Measurements from ENCODE around the gene SLC34A3. TPM values are rescaled to one million over a fixed set of nuclear protein-coding genes. Genes with fewer than 3 reads are reported as not detected.
A peak's percentile ranks its signal among the peaks of the same experiment; 100 is the strongest.
"Not testable (repeated sequence)": the region's sequence is repeated elsewhere in the genome, so short reads cannot be mapped to it uniquely, and the experiment has no call there.

The SLC34A3 gene
- total RNA-seq, 2 experiments from 2014 or later: not detected

GRCh38 chr9:137237759-137238726, 7.3 kb downstream of the SLC34A3 start:
- H3K4me3 Mint-ChIP-seq: no peak overlapping the region
- DNase-seq (no peak), ATAC-seq (no peak)
- intact Hi-C loops (cut with micrococcal nuclease): no loop called here
- TF ChIP-seq CTCF (IDR thresholded peaks at IDR 0.05): no peak
- H3K9me3 Mint-ChIP-seq: no peaks in the 10 kb centered on the region
- ChIA-PET POLR2A (interaction anchor here (0.6 to 7.6 kb wide), 6 partner anchors 10 to 109 kb away, joined by 3 to 113 read pairs (median 4); partner anchors contain the start of genes NELFB and STPG3), CTCF (interaction anchor here (0.7 to 2.9 kb wide), 11 partner anchors 11 to 447 kb away, joined by 3 to 58 read pairs (median 11); partner anchors contain the start of genes CYSRT1, NELFB, RNF208 and RNF224)
- H3K27ac Mint-ChIP-seq: no peak overlapping the region
- H3K36me3 Mint-ChIP-seq (ENCODE audit: low read depth): peaks cover 18% of the 10 kb centered on the region
- H3K27me3 Mint-ChIP-seq: peaks cover 8% of the 10 kb centered on the region
- peaks cover 25% of the 10 kb centered on the region for H3K4me1 Mint-ChIP-seq (ENCODE audit: low read depth)

- H3K27ac Mint-ChIP-seq; H3K27me3 Mint-ChIP-seq; H3K9me3 Mint-ChIP-seq; ATAC-seq; DNase-seq; intact Hi-C loops (cut with micrococcal nuclease): not testable (repeated sequence)
- H3K36me3 Mint-ChIP-seq (ENCODE audit: low read depth): peaks cover 27% of the 10 kb centered on the region
- H3K4me3 Mint-ChIP-seq: peak overlapping the region; percentile 88
- ChIA-PET CTCF (interaction anchor here (0.8 to 3.1 kb wide), 7 partner anchors 12 to 51 kb away, joined by 3 to 11 read pairs (median 5); partner anchors contain the start of genes NELFB, RNF224 and SSNA1), POLR2A (interaction anchor here (0.6 to 7.6 kb wide), 18 partner anchors 10 to 342 kb away, joined by 3 to 113 read pairs (median 4); partner anchors contain the start of genes NELFB, RNF208, SLC34A3 and STPG3)
- H3K4me1 Mint-ChIP-seq (ENCODE audit: low read depth): peaks cover 34% of the 10 kb centered on the region
These were observed 9.0 kb downstream of the SLC34A3 start for GRCh38 chr9:137239541-137240200.

GRCh38 chr9:137240318-137240840, 9.7 kb downstream of the SLC34A3 start:
- intact Hi-C loops (cut with micrococcal nuclease): no loop called here
- DNase-seq (peak; percentile 71), ATAC-seq (peak; percentile 23)
- Mint-ChIP-seq H3K36me3 (ENCODE audit: low read depth) (peaks cover 27% of the 10 kb centered on the region), H3K4me3 (peak overlapping the region; percentile 88), H3K9me3 (no peaks in the 10 kb centered on the region), H3K4me1 (ENCODE audit: low read depth) (peaks cover 34% of the 10 kb centered on the region), H3K27me3 (peaks cover under 1% of the 10 kb centered on the region), H3K27ac (no peak overlapping the region)
- CTCF ChIA-PET: interaction anchor here (0.9 to 3.1 kb wide), 9 partner anchors 12 to 170 kb away, joined by 3 to 11 read pairs (median 4); partner anchors contain the start of genes NELFB, RNF224, SAPCD2 and SSNA1
- no peak for TF ChIP-seq CTCF (IDR thresholded peaks at IDR 0.05)
- POLR2A ChIA-PET: interaction anchor here (0.6 to 7.6 kb wide), 27 partner anchors 9 to 343 kb away, joined by 3 to 113 read pairs (median 4); partner anchors contain the start of genes CYSRT1, NELFB, RNF208 and SLC34A3

- CTCF ChIA-PET: interaction anchor here (0.9 to 3.1 kb wide), 9 partner anchors 13 to 171 kb away, joined by 3 to 11 read pairs (median 4); partner anchors contain the start of genes NELFB, RNF224, SAPCD2 and SSNA1
- POLR2A ChIA-PET: interaction anchor here (0.6 to 7.6 kb wide), 26 partner anchors 9 to 252 kb away, joined by 3 to 113 read pairs (median 4); partner anchors contain the start of genes CYSRT1, NDOR1, NELFB and RNF208
- peak within 1 kb of the TSS; percentile 91 for H3K27ac Mint-ChIP-seq
These were observed 10.3 kb downstream of the SLC34A3 start, which contains the start of gene TUBB4B for GRCh38 chr9:137240841-137241489. Gene TUBB4B, plus strand, starts transcription at chr9:137241287. Its CDS starts 74 bp downstream, at chr9:137241361.

More at GRCh38 chr9:137240841-137241489, 10.3 kb downstream of the SLC34A3 start, which contains the start of gene TUBB4B:
- TF ChIP-seq CTCF (IDR thresholded peaks at IDR 0.05): no peak
- Mint-ChIP-seq H3K4me1 (ENCODE audit: low read depth) (peaks cover 34% of the 10 kb centered on the region), H3K9me3 (no peaks in the 10 kb centered on the region), H3K27me3 (no peaks in the 10 kb centered on the region), H3K4me3 (peak within 1 kb of the TSS; percentile 88), H3K36me3 (ENCODE audit: low read depth) (peaks cover 27% of the 10 kb centered on the region)
- ATAC-seq: peak; percentile 82
- intact Hi-C loops (cut with micrococcal nuclease): no loop called here
- DNase-seq: peak; percentile 99

Measured in activated CD8-positive, alpha-beta T cell treated with anti-CD3 and anti-CD28 coated beads for 36 hours (primary cell).